Mesenchymal stem cell (in vitro differentiated cells and primary cell): Measurements from ENCODE around the gene CXorf65.

Experiments
- DNase-seq: peaks from one replicate; pipeline ENCODE4 v3.0.0-alpha.2; 2013
- H2AFZ ChIP-seq: one replicate; pipeline ENCODE4 v1.6.1; 2013; ENCODE audit warnings: low read depth, mild to moderate bottlenecking, control low read depth, inconsistent platforms, low read length, moderate library complexity
- H2AK5ac ChIP-seq: 2 replicates; pipeline ENCODE4 v1.6.1; 2013; ENCODE audit warnings: low read length, moderate library complexity, mild to moderate bottlenecking, inconsistent platforms; ENCODE audit not compliant: severe bottlenecking
- H2BK120ac ChIP-seq: one replicate; pipeline ENCODE4 v1.6.1; 2013; ENCODE audit warnings: low read depth, mild to moderate bottlenecking, inconsistent platforms, low read length, moderate library complexity
- H2BK12ac ChIP-seq, 2 experiments: one replicate each; pipeline ENCODE4 v1.6.1; 2013; ENCODE audit warnings: inconsistent platforms in 2 of 2, low read length in 2 of 2, mild to moderate bottlenecking in 2 of 2, moderate library complexity in 2 of 2, control low read depth in 1 of 2
- H2BK15ac ChIP-seq: one replicate; pipeline ENCODE4 v1.6.1; 2013; ENCODE audit warnings: mild to moderate bottlenecking, low read depth, inconsistent platforms; ENCODE audit not compliant: poor library complexity, severe bottlenecking
- H2BK5ac ChIP-seq: 2 replicates; pipeline ENCODE4 v1.6.1; 2013; ENCODE audit warnings: low read depth, mild to moderate bottlenecking, low read length, control low read depth, inconsistent platforms; ENCODE audit not compliant: poor library complexity, severe bottlenecking
- H3K14ac ChIP-seq, 2 experiments: one replicate each; pipeline ENCODE4 v1.6.1; 2013; ENCODE audit warnings: inconsistent platforms in 2 of 2, low read length in 2 of 2, control low read depth in 1 of 2, mild to moderate bottlenecking in 1 of 2, moderate library complexity in 1 of 2
- H3K18ac ChIP-seq, 2 experiments: one replicate each; pipeline ENCODE4 v1.6.1; 2013; ENCODE audit warnings: inconsistent platforms in 2 of 2, low read length in 2 of 2, control low read depth in 1 of 2, low read depth in 1 of 2, mild to moderate bottlenecking in 1 of 2
- H3K23ac ChIP-seq, 2 experiments: one replicate each; pipeline ENCODE4 v1.6.1; 2013; ENCODE audit warnings: inconsistent platforms in 2 of 2, low read length in 2 of 2, mild to moderate bottlenecking in 2 of 2, moderate library complexity in 2 of 2, control low read depth in 1 of 2
- H3K27ac ChIP-seq: 2 replicates; pipeline ENCODE4 v1.5.1; 2013; ENCODE audit warnings: mild to moderate bottlenecking, moderate library complexity, low read length, control low read depth, inconsistent platforms; ENCODE audit not compliant: poor library complexity, severe bottlenecking
- H3K27me3 ChIP-seq, 2 experiments: 2 replicates each; pipeline versions ENCODE4 v1.6.1 to v1.7.0; 2013; ENCODE audit warnings: low read length in 2 of 2, mild to moderate bottlenecking in 2 of 2, moderate library complexity in 2 of 2, control low read depth in 1 of 2, inconsistent platforms in 1 of 2; ENCODE audit not compliant: control insufficient read depth in 1 of 2, insufficient read depth in 1 of 2
- H3K36me3 ChIP-seq, 2 experiments: 2 replicates each; pipeline versions ENCODE4 v1.6.1 to v1.7.0; 2013; ENCODE audit warnings: low read length in 2 of 2, control low read depth in 1 of 2, inconsistent platforms in 1 of 2, low read depth in 1 of 2, mild to moderate bottlenecking in 1 of 2; ENCODE audit not compliant: insufficient read depth in 2 of 2, control insufficient read depth in 1 of 2
- H3K4ac ChIP-seq, 2 experiments: one replicate each; pipeline ENCODE4 v1.6.1; 2013; ENCODE audit warnings: inconsistent platforms in 2 of 2, low read length in 2 of 2, mild to moderate bottlenecking in 2 of 2, moderate library complexity in 2 of 2, control low read depth in 1 of 2, low read depth in 1 of 2
- H3K4me1 ChIP-seq: 2 replicates; pipeline ENCODE4 v1.6.1; 2013; ENCODE audit warnings: low read depth, low read length, control low read depth; ENCODE audit not compliant: control insufficient read depth, insufficient read depth
- H3K4me2 ChIP-seq: 2 replicates; pipeline ENCODE4 v1.6.1; 2013; ENCODE audit warnings: low read length, mild to moderate bottlenecking, inconsistent platforms; ENCODE audit not compliant: poor library complexity, severe bottlenecking
- H3K4me3 ChIP-seq, 2 experiments: 2 replicates each; pipeline versions ENCODE4 v1.5.1 to v1.7.0; 2013; ENCODE audit warnings: low read length in 2 of 2, mild to moderate bottlenecking in 2 of 2, control low read depth in 1 of 2, low read depth in 1 of 2; ENCODE audit not compliant: insufficient read depth in 1 of 2
- H3K79me1 ChIP-seq: replicated peaks from 2 replicates; pipeline ENCODE4 v1.6.1; 2013; ENCODE audit warnings: mild to moderate bottlenecking, control low read depth, low read length, inconsistent platforms; ENCODE audit not compliant: poor library complexity, severe bottlenecking
- H3K9ac ChIP-seq: 2 replicates; pipeline ENCODE4 v1.7.0; 2013; ENCODE audit warnings: mild to moderate bottlenecking, low read length, moderate library complexity
- H3K9me3 ChIP-seq: 2 replicates; pipeline ENCODE4 v1.7.0; 2013; ENCODE audit warnings: mild to moderate bottlenecking, low read length; ENCODE audit not compliant: control insufficient read depth
- H4K8ac ChIP-seq: one replicate; pipeline ENCODE4 v1.6.1; 2013; ENCODE audit warnings: inconsistent platforms, mild to moderate bottlenecking, low read length, moderate library complexity
- H4K91ac ChIP-seq: one replicate; pipeline ENCODE4 v1.6.1; 2013; ENCODE audit warnings: mild to moderate bottlenecking, low read length, inconsistent platforms
- WGBS: methylation state at CpG from one replicate; pipeline ENCODE4 v1.1.7; 2013; ENCODE audit warnings: mixed read lengths; 5-methylcytosine and 5-hydroxymethylcytosine counted together

CXorf65 gene

DNA sequence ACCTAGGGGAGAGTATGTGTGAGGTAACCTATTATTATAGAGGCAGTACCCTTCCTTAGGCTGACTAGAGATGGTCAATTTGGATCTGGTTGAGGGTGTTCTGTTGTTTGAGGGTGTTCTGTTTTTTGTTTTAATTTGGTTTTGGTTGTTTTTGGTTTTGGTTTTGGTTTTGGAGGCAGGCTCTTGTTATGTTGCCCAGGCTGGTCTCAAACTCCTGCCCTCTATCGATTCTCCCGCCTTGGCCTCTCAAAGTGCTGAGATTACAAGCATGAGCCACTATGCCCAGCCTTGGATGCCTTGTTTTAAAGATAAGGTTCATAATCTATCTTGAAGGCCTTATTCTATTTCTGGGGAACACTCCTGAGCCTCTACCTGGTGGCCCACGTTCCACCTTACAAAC is 912 bp downstream of the CXorf65 start:
- no peak overlapping the region for H3K18ac ChIP-seq
- H3K14ac ChIP-seq, result no peak overlapping the region
- H2AK5ac ChIP-seq, result no peak overlapping the region
- H4K91ac ChIP-seq, result no peak overlapping the region
- no peaks in the 10 kb centered on the region for H3K79me1 ChIP-seq
- H2BK15ac ChIP-seq, result no peak overlapping the region
- peaks cover 2% of the 10 kb centered on the region for H3K9me3 ChIP-seq
- H3K27ac ChIP-seq, result no peak overlapping the region
- H2BK12ac ChIP-seq, result no peak overlapping the region
- H3K4ac ChIP-seq, result no peak overlapping the region
- H3K4me3 ChIP-seq, result no peak overlapping the region
- H3K4me1 ChIP-seq, result peaks cover 4% of the 10 kb centered on the region
- WGBS, result 100% methylated on average over 1 of the region's 3 CpGs
- no peak overlapping the region for H3K23ac ChIP-seq
- no peak for DNase-seq
- H2AFZ ChIP-seq, result no peak overlapping the region
- no peak overlapping the region for H4K8ac ChIP-seq
- H2BK120ac ChIP-seq, result no peak overlapping the region
- H3K27me3 ChIP-seq, result peaks cover 5 to 53% of the 10 kb centered on the region in 2 experiments
- no peak overlapping the region for H2BK5ac ChIP-seq
- H3K4me2 ChIP-seq, result no peak overlapping the region
- no peak overlapping the region for H3K9ac ChIP-seq
- H3K36me3 ChIP-seq, result no peaks in the 10 kb centered on the region

DNA sequence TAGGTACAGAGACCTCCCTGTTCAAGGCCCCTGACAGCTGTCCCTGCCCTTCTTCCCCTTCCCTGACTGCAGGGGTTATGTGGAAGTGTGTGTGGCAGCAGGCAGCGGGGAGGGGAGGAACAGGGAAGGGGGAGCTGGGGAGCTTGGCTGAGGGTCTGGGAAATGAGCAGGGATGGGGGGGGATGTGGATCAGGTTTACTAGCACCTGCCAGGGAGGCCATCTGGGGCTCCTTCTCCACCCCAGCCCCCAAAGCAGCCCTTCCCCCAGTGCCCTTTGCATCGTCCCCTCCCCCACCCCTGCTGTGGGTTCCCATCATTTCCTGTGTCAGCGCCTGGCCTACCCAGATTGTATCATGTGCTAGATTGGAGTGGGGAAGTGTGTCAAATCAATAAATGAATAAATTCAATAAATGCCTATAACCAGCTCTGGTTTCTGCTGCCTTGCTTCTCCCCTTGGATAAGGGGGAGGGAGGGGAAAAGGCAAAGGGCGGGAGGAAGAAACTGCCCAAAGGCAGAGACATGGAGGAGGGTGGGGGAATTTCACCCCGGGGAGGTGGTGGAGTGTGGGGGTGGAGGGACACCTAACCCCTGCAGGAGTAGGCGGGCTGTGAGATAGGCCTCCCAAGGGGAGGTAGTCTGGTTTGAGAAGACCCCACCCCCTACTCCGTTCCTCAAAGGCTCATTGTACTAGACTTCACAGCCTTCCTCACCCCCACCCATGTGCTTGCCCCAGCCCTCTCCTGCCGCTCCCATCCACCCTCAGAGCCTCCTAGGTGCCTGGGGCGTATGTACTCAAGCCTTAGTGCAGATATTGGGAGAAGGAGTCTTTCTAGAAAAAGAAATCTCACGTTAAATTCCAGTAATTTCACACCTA is 3.2 kb downstream of the CXorf65 start:
- H3K4ac ChIP-seq, result peak overlapping the region; percentile 81 to 87
- no peak for DNase-seq
- no peak overlapping the region for H3K14ac ChIP-seq
- H3K79me1 ChIP-seq, result no peaks in the 10 kb centered on the region
- no peak overlapping the region for H2AK5ac ChIP-seq
- H3K9me3 ChIP-seq, result no peaks in the 10 kb centered on the region
- peak overlapping the region; percentile 23 for H2BK15ac ChIP-seq
- no peak overlapping the region for H3K23ac ChIP-seq
- H3K36me3 ChIP-seq, result no peaks in the 10 kb centered on the region
- H3K4me1 ChIP-seq, result peaks cover 4% of the 10 kb centered on the region
- H2AFZ ChIP-seq, result no peak overlapping the region
- peak overlapping the region; percentile 94 for H4K8ac ChIP-seq
- no peak overlapping the region for H2BK5ac ChIP-seq
- peak overlapping the region; percentile 79 for H2BK120ac ChIP-seq
- no peak overlapping the region for H3K9ac ChIP-seq
- H3K27ac ChIP-seq, result no peak overlapping the region
- peak overlapping the region; percentile 75 for H4K91ac ChIP-seq
- peak overlapping the region; percentile 80 to 86 for H3K18ac ChIP-seq
- peak overlapping the region; percentile 54 to 83 for H2BK12ac ChIP-seq
- H3K27me3 ChIP-seq, result peaks cover 12 to 40% of the 10 kb centered on the region in 2 experiments
- H3K4me3 ChIP-seq, result no peak overlapping the region
- WGBS, result 40% methylated on average over 1 of the region's 10 CpGs
- H3K4me2 ChIP-seq, result no peak overlapping the region

DNA sequence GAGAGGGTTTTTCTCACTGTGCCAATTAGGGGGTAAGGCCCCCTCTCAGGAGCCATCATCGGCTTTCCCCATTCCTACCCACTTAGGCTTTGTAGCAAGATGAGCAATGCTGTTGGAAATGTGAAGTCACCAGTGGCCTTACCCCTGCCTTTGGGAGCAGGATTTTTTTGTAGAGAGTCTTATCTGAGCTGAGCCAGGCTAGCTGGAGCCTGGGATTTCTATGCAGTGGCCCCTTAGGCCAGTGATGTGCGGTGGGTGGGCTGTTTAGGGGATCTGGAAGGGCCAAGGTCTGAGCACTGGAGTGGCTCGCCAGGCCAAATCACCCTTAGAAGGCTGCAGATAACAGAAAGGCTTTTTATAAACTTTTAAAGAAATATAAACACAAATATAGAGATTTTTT is 4.2 kb downstream of the CXorf65 start:
- H3K4me2 ChIP-seq, result no peak overlapping the region
- no peak overlapping the region for H3K9ac ChIP-seq
- peaks cover 12 to 38% of the 10 kb centered on the region in 2 experiments for H3K27me3 ChIP-seq
- no peak for DNase-seq
- no peaks in the 10 kb centered on the region for H3K9me3 ChIP-seq
- peak overlapping the region in 1 of 2 experiments; percentile 75 for H3K18ac ChIP-seq
- no peak overlapping the region for H3K4me3 ChIP-seq
- H3K79me1 ChIP-seq, result no peaks in the 10 kb centered on the region
- no peak overlapping the region for H3K27ac ChIP-seq
- no peak overlapping the region for H3K14ac ChIP-seq
- no peak overlapping the region for H2BK120ac ChIP-seq
- no peak overlapping the region for H2AFZ ChIP-seq
- peaks cover 4% of the 10 kb centered on the region for H3K4me1 ChIP-seq
- no peak overlapping the region for H2AK5ac ChIP-seq
- no peaks in the 10 kb centered on the region for H3K36me3 ChIP-seq
- no peak overlapping the region for H3K4ac ChIP-seq
- no peak overlapping the region for H3K23ac ChIP-seq
- H4K91ac ChIP-seq, result no peak overlapping the region
- no peak overlapping the region for H2BK15ac ChIP-seq
- H2BK5ac ChIP-seq, result no peak overlapping the region
- no peak overlapping the region for H2BK12ac ChIP-seq
- no peak overlapping the region for H4K8ac ChIP-seq
- no CpG with 5 or more reads among the region's 3 CpGs for WGBS

DNA sequence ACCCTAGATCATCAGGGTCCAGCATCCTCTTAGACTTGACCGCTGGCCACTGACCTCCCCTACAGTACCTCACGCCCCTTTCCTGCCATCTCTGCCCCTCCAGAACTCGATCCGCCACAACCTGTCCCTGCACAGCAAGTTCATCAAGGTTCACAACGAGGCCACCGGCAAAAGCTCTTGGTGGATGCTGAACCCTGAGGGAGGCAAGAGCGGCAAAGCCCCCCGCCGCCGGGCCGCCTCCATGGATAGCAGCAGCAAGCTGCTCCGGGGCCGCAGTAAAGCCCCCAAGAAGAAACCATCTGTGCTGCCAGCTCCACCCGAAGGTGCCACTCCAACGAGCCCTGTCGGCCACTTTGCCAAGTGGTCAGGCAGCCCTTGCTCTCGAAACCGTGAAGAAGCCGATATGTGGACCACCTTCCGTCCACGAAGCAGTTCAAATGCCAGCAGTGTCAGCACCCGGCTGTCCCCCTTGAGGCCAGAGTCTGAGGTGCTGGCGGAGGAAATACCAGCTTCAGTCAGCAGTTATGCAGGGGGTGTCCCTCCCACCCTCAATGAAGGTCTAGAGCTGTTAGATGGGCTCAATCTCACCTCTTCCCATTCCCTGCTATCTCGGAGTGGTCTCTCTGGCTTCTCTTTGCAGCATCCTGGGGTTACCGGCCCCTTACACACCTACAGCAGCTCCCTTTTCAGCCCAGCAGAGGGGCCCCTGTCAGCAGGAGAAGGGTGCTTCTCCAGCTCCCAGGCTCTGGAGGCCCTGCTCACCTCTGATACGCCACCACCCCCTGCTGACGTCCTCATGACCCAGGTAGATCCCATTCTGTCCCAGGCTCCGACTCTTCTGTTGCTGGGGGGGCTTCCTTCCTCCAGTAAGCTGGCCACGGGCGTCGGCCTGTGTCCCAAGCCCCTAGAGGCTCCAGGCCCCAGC is 5.7 kb downstream of the CXorf65 start:
- 75% methylated on average over 31 of the region's 31 CpGs for WGBS
- H4K8ac ChIP-seq, result no peak overlapping the region
- no peak overlapping the region for H3K14ac ChIP-seq
- no peak overlapping the region for H2AK5ac ChIP-seq
- H3K79me1 ChIP-seq, result no peaks in the 10 kb centered on the region
- no peak overlapping the region for H2BK5ac ChIP-seq
- no peak overlapping the region for H2BK15ac ChIP-seq
- H3K4me1 ChIP-seq, result peaks cover 6% of the 10 kb centered on the region
- H3K18ac ChIP-seq, result no peak overlapping the region
- H3K23ac ChIP-seq, result no peak overlapping the region
- no peak overlapping the region for H2BK12ac ChIP-seq
- no peaks in the 10 kb centered on the region for H3K36me3 ChIP-seq
- H2AFZ ChIP-seq, result no peak overlapping the region
- H3K4me2 ChIP-seq, result no peak overlapping the region
- no peak overlapping the region for H4K91ac ChIP-seq
- no peaks in the 10 kb centered on the region for H3K9me3 ChIP-seq
- no peak overlapping the region for H2BK120ac ChIP-seq
- no peak for DNase-seq
- H3K4me3 ChIP-seq, result no peak overlapping the region
- peaks cover 12 to 45% of the 10 kb centered on the region in 2 experiments for H3K27me3 ChIP-seq
- no peak overlapping the region for H3K9ac ChIP-seq
- H3K4ac ChIP-seq, result no peak overlapping the region
- H3K27ac ChIP-seq, result no peak overlapping the region
